ENCODE measurements around the gene VPS35L. TPM values are rescaled to one million over a fixed set of nuclear protein-coding genes. Genes with fewer than 3 reads are reported as not detected.

Gene VPS35L
- total RNA-seq, 1 experiment from 2014 or later = 11.7 TPM

DNA sequence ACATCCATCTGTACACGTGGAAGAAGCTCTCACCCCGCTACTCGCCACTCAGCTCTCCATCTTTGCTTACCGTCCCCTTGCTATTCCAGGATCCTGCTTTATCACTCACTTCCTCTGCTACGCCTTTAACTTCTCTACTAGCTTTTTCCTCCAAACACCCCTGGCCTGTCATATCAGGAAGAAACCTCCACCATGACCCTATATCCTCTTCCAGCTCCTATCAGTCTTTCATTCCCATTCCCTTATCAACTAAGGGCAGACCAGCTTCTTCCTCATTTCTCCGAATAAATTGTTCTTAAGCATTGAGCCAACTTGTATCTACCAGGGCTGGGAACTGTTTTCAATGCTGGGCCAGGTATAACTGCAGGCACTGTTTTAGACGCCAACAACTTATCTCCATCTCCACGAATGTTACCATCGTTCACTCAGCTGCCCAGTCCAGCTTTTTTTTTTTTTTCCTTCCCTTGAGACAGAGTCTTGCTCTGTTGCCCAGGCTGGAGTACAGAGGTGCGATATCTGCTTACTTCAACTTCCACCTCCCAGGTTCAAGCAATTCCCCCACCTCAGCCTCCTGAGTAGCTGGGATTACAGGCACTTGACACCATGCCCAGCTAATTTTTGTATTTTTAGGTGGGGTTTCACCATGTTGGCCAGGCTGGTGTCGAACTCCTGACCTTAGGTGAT is 166.9 kb downstream of the VPS35L start:
- no peak for DNase-seq
- H3K9me2 ChIP-seq (ENCODE audit: insufficient read depth) = no peaks in the 10 kb centered on the region
- H3K4me2 ChIP-seq = no peak overlapping the region
- no peaks in the 10 kb centered on the region for H3F3A ChIP-seq (ENCODE audit: insufficient read depth, low read depth)
- peaks cover 13% of the 10 kb centered on the region for H3K4me1 ChIP-seq (replicated peaks; ENCODE audit: insufficient read depth)
- intact Hi-C loops (cut with micrococcal nuclease; ENCODE audit: unreplicated experiment) = no loop called here
- no peaks in the 10 kb centered on the region for H3K36me3 ChIP-seq (ENCODE audit: low read depth)
- H2AFZ ChIP-seq = no peak overlapping the region
- no peaks in the 10 kb centered on the region for H3K27me3 ChIP-seq (ENCODE audit: insufficient read depth, low read depth)
- no peak overlapping the region for H3K4me3 ChIP-seq
- CTCF ChIA-PET = interaction anchor here (0.6 kb wide), 1 partner anchor 111 kb away, joined by 5 read pairs; no protein-coding TSS in a partner anchor
- no peaks in the 10 kb centered on the region for H3K9me3 ChIP-seq (ENCODE audit: insufficient read depth, low read depth)
- BruUV-seq (replicated peaks) = no TSS peak
- peaks cover 38% of the 10 kb centered on the region for H3K79me2 ChIP-seq (ENCODE audit: low read depth)
- POLR2A ChIA-PET (ENCODE audit: unreplicated experiment) = interaction anchor here (0.6 kb wide), 1 partner anchor 29 kb away, joined by 7 read pairs; no protein-coding TSS in a partner anchor
- H4K20me1 ChIP-seq (ENCODE audit: insufficient read depth) = no peaks in the 10 kb centered on the region
- TF ChIP-seq, protein P1, sequence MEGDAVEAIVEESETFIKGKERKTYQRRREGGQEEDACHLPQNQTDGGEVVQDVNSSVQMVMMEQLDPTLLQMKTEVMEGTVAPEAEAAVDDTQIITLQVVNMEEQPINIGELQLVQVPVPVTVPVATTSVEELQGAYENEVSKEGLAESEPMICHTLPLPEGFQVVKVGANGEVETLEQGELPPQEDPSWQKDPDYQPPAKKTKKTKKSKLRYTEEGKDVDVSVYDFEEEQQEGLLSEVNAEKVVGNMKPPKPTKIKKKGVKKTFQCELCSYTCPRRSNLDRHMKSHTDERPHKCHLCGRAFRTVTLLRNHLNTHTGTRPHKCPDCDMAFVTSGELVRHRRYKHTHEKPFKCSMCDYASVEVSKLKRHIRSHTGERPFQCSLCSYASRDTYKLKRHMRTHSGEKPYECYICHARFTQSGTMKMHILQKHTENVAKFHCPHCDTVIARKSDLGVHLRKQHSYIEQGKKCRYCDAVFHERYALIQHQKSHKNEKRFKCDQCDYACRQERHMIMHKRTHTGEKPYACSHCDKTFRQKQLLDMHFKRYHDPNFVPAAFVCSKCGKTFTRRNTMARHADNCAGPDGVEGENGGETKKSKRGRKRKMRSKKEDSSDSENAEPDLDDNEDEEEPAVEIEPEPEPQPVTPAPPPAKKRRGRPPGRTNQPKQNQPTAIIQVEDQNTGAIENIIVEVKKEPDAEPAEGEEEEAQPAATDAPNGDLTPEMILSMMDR (conservative IDR thresholded peaks at IDR 0.05) = no peak
- no peak for TF ChIP-seq EZH2 (IDR thresholded peaks at IDR 0.05; ENCODE audit: low read depth)
- no peak overlapping the region for H3K27ac ChIP-seq

DNA sequence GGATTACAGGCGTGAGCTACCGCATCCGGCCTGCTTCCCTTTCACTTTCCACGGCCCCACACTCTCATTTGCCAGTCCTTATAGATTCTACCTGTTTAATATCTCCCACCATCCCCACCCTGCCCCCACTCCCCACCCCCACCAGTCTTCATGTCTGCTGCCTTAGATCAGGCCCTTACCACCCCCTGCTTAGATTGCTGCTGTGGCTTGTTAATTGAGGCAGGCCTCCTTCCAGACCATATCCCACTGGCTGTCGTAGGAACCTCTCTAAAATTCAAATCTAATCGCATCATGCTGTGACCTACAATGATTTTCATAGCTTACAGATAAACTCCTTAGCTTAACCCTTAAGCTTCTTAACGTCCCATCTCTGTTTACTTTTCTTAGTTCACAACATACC is 167.5 kb downstream of the VPS35L start:
- intact Hi-C loops (cut with micrococcal nuclease; ENCODE audit: unreplicated experiment) = no loop called here
- Histone ChIP-seq H3K27ac (no peak overlapping the region), H2AFZ (no peak overlapping the region), H3K36me3 (ENCODE audit: low read depth) (no peaks in the 10 kb centered on the region), H4K20me1 (ENCODE audit: insufficient read depth) (no peaks in the 10 kb centered on the region), H3K27me3 (ENCODE audit: insufficient read depth, low read depth) (no peaks in the 10 kb centered on the region), H3K4me3 (no peak overlapping the region), H3K9me3 (ENCODE audit: insufficient read depth, low read depth) (no peaks in the 10 kb centered on the region), H3K79me2 (ENCODE audit: low read depth) (peaks cover 32% of the 10 kb centered on the region), H3K9me2 (ENCODE audit: insufficient read depth) (no peaks in the 10 kb centered on the region), H3F3A (ENCODE audit: insufficient read depth, low read depth) (no peaks in the 10 kb centered on the region), H3K4me2 (no peak overlapping the region), H3K4me1 (replicated peaks; ENCODE audit: insufficient read depth) (peaks cover 13% of the 10 kb centered on the region)
- no TSS peak for BruUV-seq (replicated peaks)
- no peak for DNase-seq
- CTCF ChIA-PET = no interaction called here
- TF ChIP-seq EZH2 (IDR thresholded peaks at IDR 0.05; ENCODE audit: low read depth) = no peak
- TF ChIP-seq, protein P1 (conservative IDR thresholded peaks at IDR 0.05) = no peak
- POLR2A ChIA-PET (ENCODE audit: unreplicated experiment) = interaction anchor here (0.6 kb wide), 1 partner anchor 29 kb away, joined by 7 read pairs; no protein-coding TSS in a partner anchor

DNA sequence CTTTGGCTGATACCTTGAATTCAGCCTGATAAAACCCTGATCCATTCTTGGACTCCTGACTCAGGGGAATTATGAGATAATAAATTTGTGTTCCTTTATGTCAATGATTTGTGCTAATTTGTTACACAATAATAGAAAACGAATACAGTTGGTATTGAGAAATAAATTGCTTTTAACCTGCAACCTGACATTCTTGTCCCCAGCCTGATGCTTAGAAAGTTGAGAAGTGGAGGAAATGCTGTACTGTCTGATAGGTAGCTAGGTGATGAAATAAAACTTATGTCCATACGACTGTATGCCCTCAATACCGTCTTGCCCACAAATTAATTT is 173.1 kb downstream of the VPS35L start:
- intact Hi-C loops (cut with micrococcal nuclease; ENCODE audit: unreplicated experiment) = no loop called here
- Histone ChIP-seq H3K27ac (no peak overlapping the region), H3K9me3 (ENCODE audit: insufficient read depth, low read depth) (no peaks in the 10 kb centered on the region), H4K20me1 (ENCODE audit: insufficient read depth) (no peaks in the 10 kb centered on the region), H3K27me3 (ENCODE audit: insufficient read depth, low read depth) (no peaks in the 10 kb centered on the region), H3K4me1 (replicated peaks; ENCODE audit: insufficient read depth) (no peaks in the 10 kb centered on the region), H2AFZ (no peak overlapping the region), H3K79me2 (ENCODE audit: low read depth) (no peaks in the 10 kb centered on the region; the same call in 1 of the 2 replicates), H3K9me2 (ENCODE audit: insufficient read depth) (no peaks in the 10 kb centered on the region), H3K4me3 (no peak overlapping the region), H3F3A (ENCODE audit: insufficient read depth, low read depth) (no peaks in the 10 kb centered on the region), H3K36me3 (ENCODE audit: low read depth) (no peaks in the 10 kb centered on the region), H3K4me2 (no peak overlapping the region)
- POLR2A ChIA-PET (ENCODE audit: unreplicated experiment) = no interaction called here
- BruUV-seq (replicated peaks) = no TSS peak
- no peak for TF ChIP-seq EZH2 (IDR thresholded peaks at IDR 0.05; ENCODE audit: low read depth)
- TF ChIP-seq, protein P1 (conservative IDR thresholded peaks at IDR 0.05) = no peak
- CTCF ChIA-PET = no interaction called here
- no peak for DNase-seq
